Fibroblast of peridontal ligament (primary cell): ENCODE results near the gene SLC24A4.
A peak's percentile ranks its signal among the peaks of the same experiment; 100 is the strongest.

ENCODE experiments used
- DNase-seq: peaks from one replicate; pipeline ENCODE4 v3.0.0-alpha.2; 2010; ENCODE audit errors: extremely low read depth

The SLC24A4 gene

GRCh38 chr14:92475451-92476187, 152.7 kb downstream of the SLC24A4 start:
- DNase-seq = peak; percentile 79

GRCh38 chr14:92480856-92481255, 157.9 kb downstream of the SLC24A4 start:
- DNase-seq = no peak

DNA sequence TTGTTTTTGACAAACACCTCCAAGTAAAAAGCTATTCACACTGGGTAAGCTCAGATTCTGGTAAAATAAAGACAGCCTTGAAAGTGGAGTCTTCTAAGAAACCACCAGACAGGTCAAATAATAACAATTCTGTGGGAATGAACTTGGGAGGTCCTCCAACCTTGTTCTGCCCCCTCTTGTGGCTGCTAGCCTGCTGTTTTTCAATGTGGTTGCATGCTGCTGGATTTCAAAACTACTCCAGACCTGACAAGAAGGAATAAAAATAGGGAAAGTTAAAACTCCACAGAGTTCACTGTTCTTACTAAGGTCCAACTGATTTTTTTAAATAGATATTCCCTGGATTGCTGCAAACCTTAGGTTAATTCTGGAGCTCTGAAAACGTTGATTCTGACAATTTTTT, 158.4 kb downstream of the SLC24A4 start:
- peak; percentile 83 for DNase-seq

DNA sequence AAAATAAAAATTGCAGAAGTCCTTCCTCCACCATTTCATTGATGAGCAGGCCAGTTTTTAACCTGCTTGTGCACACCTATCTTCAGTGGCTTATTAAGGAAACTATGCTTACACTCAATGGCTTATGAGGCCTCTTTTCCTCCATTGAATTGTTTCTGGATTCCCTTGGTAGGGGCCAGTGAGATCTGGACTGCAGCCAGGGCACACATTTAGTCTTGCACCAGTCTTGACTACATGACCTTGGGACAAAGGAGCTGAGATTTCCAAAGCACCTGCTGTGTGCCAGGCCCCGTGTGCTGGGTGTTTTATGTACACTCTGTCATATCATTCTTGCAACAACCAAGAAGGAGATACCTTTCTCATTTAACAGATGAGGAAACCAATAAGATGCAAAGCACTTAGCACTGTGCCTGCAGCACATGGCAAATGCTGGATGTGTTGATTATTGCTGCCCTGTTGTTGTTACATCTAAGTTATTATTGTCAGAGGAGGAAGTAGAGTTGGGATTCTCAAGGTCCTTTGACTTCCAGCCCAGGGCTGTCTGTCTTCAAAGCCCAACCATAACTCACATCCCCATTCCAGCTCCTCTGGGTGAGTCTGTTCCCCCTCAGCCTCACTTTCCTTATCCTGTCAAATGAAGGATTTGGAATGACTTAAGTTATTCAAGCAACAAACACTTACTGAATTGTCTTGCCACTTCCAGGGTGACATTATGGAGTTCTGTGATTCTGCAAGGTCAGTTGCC, 159.0 kb downstream of the SLC24A4 start:
- DNase-seq = no peak

- DNase-seq = no peak
Measured at GRCh38 chr14:92482621-92483319, 159.8 kb downstream of the SLC24A4 start.

- no peak for DNase-seq
Measured at GRCh38 chr14:92484132-92484823, 161.3 kb downstream of the SLC24A4 start.

- peak; percentile 79 for DNase-seq
Measured at GRCh38 chr14:92486881-92487280, 163.9 kb downstream of the SLC24A4 start.

DNA sequence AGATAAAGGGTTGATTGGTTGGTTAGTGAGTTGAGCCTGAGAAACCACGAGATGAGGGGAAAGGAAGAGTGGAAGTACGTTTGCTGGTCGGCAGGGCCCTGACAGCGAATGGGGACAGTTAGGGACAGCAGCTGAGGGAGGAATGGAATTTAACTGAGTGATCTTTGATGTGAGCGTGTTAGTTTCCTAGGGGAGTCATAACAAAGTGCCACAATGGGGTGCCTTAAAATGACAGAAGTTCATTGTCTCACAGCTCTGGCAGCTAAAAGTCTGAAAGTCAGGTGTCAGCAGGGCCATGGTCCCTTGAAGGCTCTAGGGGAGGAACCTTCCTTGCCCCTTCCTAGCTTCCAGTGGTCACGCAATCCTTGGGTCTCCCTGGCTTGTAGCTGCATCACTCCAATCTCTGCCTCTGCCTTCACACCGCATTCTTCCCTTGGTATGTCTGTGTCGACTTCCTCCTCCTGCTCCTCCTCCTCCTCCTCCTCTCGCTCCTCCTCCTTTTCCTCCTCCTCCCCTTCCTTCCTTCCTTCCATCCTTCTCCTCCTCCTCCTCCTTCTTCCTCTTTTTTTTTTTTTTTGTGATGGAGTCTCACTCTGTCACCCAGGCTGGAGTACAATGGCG, 164.7 kb downstream of the SLC24A4 start:
- no peak for DNase-seq

- DNase-seq = no peak
Measured at GRCh38 chr14:92489394-92490238, 166.7 kb downstream of the SLC24A4 start.

GRCh38 chr14:92490239-92490959, 167.4 kb downstream of the SLC24A4 start:
- DNase-seq = no peak

- no peak for DNase-seq
Measured at GRCh38 chr14:92491782-92492181, 168.8 kb downstream of the SLC24A4 start.

DNA sequence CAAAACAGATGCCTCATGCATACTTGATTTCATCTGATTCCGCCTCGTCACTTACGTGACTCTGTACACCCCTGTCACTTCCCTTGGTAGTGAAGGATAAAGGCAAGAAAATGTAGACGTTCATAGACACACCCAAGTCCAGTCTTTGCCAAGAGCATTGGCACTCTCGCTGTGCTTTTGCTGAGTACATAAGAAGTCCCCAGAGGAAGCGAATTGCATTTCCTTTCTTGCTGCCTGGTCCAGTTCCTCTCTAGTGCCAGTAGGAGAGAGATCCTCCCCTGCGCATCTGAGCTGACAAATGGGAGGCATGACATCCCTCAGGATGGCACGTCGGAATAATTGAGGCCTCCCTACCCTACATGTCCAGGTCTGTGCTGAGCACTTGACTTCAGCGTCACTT, 169.3 kb downstream of the SLC24A4 start:
- DNase-seq = no peak

- no peak for DNase-seq
Measured at GRCh38 chr14:92493024-92493423, 170.1 kb downstream of the SLC24A4 start.

- DNase-seq = no peak
Measured at GRCh38 chr14:92493492-92493891, 170.5 kb downstream of the SLC24A4 start.

- no peak for DNase-seq
Measured at GRCh38 chr14:92494512-92494911, 171.5 kb downstream of the SLC24A4 start.

GRCh38 chr14:92495027-92495426, 172.1 kb downstream of the SLC24A4 start:
- DNase-seq = no peak

DNA sequence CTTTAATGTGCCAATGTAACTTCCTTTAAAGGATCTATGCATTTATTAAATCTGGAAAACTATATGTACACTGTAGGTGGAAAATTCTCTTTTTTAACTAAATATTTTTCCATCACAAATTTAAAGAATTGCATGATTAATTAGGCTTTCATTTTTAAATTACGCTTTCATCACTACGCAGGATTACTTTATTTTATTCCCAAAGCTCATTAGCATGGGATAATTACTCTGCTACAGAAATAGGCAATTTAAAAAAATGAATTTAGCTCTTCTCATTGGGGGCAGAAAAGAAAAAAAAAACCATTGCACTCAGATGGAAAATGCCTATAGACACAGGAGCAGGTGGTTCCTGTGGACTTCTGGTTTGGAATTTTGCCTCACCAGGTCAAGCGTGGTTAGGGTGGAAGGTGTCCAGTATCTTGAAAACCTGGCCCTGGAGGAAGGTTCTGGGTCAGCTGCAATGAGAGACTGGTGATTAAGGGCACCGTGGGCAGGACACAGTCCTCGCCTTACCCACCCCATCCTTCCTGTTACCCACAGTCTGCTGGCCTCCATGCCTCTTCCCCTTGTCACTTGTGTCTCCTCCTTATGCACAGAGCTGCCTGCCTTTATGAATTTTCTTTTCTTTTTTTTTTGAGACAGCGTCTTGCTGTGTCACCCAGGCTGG, 173.4 kb downstream of the SLC24A4 start:
- DNase-seq = no peak

- no peak for DNase-seq
Measured at GRCh38 chr14:92497391-92497790, 174.4 kb downstream of the SLC24A4 start.

DNA sequence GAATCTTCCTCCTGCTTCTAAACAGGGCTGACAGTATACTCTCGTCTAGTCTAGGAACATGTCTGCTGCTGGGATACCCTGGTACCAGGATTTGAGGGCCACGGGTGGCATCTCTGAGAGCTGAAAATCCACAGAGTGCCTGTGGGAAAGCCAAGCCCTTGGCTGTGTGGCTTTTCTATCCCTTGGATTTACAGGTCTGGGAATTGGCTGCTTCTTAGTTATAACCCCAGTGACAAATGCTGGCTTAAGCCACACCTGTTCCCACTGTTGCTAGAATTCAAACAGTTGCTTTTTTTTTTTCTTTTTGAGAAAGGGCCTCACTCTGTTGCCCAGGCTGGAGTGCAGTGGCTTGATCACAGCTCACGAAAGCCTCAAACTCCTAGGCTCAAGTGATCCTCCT, 176.3 kb downstream of the SLC24A4 start:
- DNase-seq = no peak
